Endodermal cell (in vitro differentiated cells): Measurements from ENCODE around the gene COL13A1. TPM values are rescaled to one million over a fixed set of nuclear protein-coding genes. Genes with fewer than 3 reads are reported as not detected.

Experiments used
- DNase-seq: peaks from one replicate; pipeline ENCODE4 v3.0.0-alpha.2; 2017
- H3K27ac ChIP-seq: 2 replicates; pipeline ENCODE4 v1.5.1; 2013; ENCODE audit warnings: mild to moderate bottlenecking, low read depth, low read length, moderate library complexity
- H3K27me3 ChIP-seq: 2 replicates; pipeline ENCODE4 v1.6.1; 2013; ENCODE audit warnings: mild to moderate bottlenecking, low read length, moderate library complexity; ENCODE audit not compliant: insufficient read depth, control insufficient read depth, poor library complexity, severe bottlenecking
- H3K36me3 ChIP-seq: 2 replicates; pipeline ENCODE4 v1.7.0; 2013; ENCODE audit warnings: mild to moderate bottlenecking, low read length, moderate library complexity; ENCODE audit not compliant: control insufficient read depth, insufficient read depth
- H3K4me1 ChIP-seq: one replicate; pipeline ENCODE4 v1.7.0; 2013; ENCODE audit warnings: low read length; ENCODE audit not compliant: control insufficient read depth, insufficient read depth
- H3K4me3 ChIP-seq: 2 replicates; pipeline ENCODE4 v1.5.1; 2013; ENCODE audit warnings: mild to moderate bottlenecking, low read length, moderate library complexity
- H3K9ac ChIP-seq: 2 replicates; pipeline ENCODE4 v1.6.1; 2013; ENCODE audit warnings: mild to moderate bottlenecking, low read length, moderate library complexity; ENCODE audit not compliant: poor library complexity, severe bottlenecking; ENCODE audit errors: extremely low read depth
- H3K9me3 ChIP-seq: 2 replicates; pipeline ENCODE4 v1.6.1; 2013; ENCODE audit warnings: mild to moderate bottlenecking, low read length, moderate library complexity; ENCODE audit not compliant: control insufficient read depth
- H3K27ac Mint-ChIP-seq: 2 replicates; pipeline ENCODE4 v1.8.0; 2020; ENCODE audit warnings: mixed read lengths
- H3K27me3 Mint-ChIP-seq: 2 replicates; pipeline ENCODE4 v1.8.0; 2021; ENCODE audit warnings: mild to moderate bottlenecking, mixed read lengths; ENCODE audit not compliant: insufficient read depth
- H3K36me3 Mint-ChIP-seq: 2 replicates; pipeline ENCODE4 v1.8.0; 2020; ENCODE audit warnings: low read depth, mixed read lengths
- H3K4me1 Mint-ChIP-seq: 2 replicates; pipeline ENCODE4 v1.8.0; 2020; ENCODE audit warnings: mixed read lengths
- H3K4me3 Mint-ChIP-seq: 2 replicates; pipeline ENCODE4 v1.8.0; 2020; ENCODE audit warnings: mild to moderate bottlenecking, moderate library complexity, mixed read lengths
- H3K9me3 Mint-ChIP-seq: 2 replicates; pipeline ENCODE4 v1.8.0; 2020; ENCODE audit warnings: mild to moderate bottlenecking, mixed read lengths
- CTCF ChIP-seq: fragments of 200-600 bp; sonication (generic); conservative IDR thresholded peaks from 2 replicates; pipeline ENCODE4 v1.5.0; 2021; ENCODE audit warnings: antibody characterized with exemption, mild to moderate bottlenecking
- WGBS, 2 experiments: methylation state at CpG; one replicate each; pipeline versions ENCODE4 v1.1.5 to v1.1.7; 2013; ENCODE audit warnings: missing lambda C conversion rate in 2 of 2, mixed read lengths in 1 of 2; ENCODE audit not compliant: insufficient coverage in 1 of 2, insufficient read length in 1 of 2; 5-methylcytosine and 5-hydroxymethylcytosine counted together
- total RNA-seq, 2 donors: library from RNA; stranded (reverse); fragmentation: NEBNext Ultra II Directional in 1 of 2; extraction: Animal tissue kit (Norgen Biotek cat#: 25700) in 1 of 2; gene quantifications; 2 replicates in 1 of 2; 3 replicates in 1 of 2; pipeline ENCODE4 v1.2.1, GENCODE V29; 2021

The COL13A1 gene
- total RNA-seq, 2 donors from 2014 or later, result 15.9 to 20.7 TPM

GRCh38 chr10:69996611-69997010, 194.9 kb downstream of the COL13A1 start:
- 92 to 97% methylated on average over 2 of the region's 2 CpGs for WGBS, 2 experiments
- DNase-seq, result no peak

GRCh38 chr10:70000262-70000661, 198.6 kb downstream of the COL13A1 start:
- no peaks in the 10 kb centered on the region for H3K27me3 ChIP-seq
- Mint-ChIP-seq H3K9me3 (peaks cover 7% of the 10 kb centered on the region), H3K4me3 (no peak overlapping the region), H3K36me3 (no peaks in the 10 kb centered on the region), H3K27ac (no peak overlapping the region), H3K27me3 (peaks cover 15% of the 10 kb centered on the region), H3K4me1 (no peaks in the 10 kb centered on the region)
- WGBS, 2 experiments, result 86 to 100% methylated on average over 2 to 4 of the region's 4 CpGs
- H3K27ac ChIP-seq, result no peak overlapping the region
- no peak for DNase-seq
- H3K4me3 ChIP-seq, result no peak overlapping the region
- TF ChIP-seq CTCF, result no peak
- H3K9ac ChIP-seq, result no peak overlapping the region
- peaks cover 5% of the 10 kb centered on the region for H3K9me3 ChIP-seq
- H3K4me1 ChIP-seq, result no peaks in the 10 kb centered on the region
- no peaks in the 10 kb centered on the region for H3K36me3 ChIP-seq

More at GRCh38 chr10:69996611-69997010, 194.9 kb downstream of the COL13A1 start:
- Histone ChIP-seq H3K9ac (no peak overlapping the region), H3K36me3 (no peaks in the 10 kb centered on the region), H3K4me3 (no peak overlapping the region), H3K27me3 (no peaks in the 10 kb centered on the region), H3K27ac (no peak overlapping the region), H3K9me3 (no peaks in the 10 kb centered on the region), H3K4me1 (no peaks in the 10 kb centered on the region)
- H3K4me1 Mint-ChIP-seq, result no peaks in the 10 kb centered on the region
- no peak overlapping the region for H3K4me3 Mint-ChIP-seq
- no peak for TF ChIP-seq CTCF
- peaks cover 9% of the 10 kb centered on the region for H3K9me3 Mint-ChIP-seq
- H3K36me3 Mint-ChIP-seq, result peaks cover 2% of the 10 kb centered on the region
- H3K27ac Mint-ChIP-seq, result no peak overlapping the region
- H3K27me3 Mint-ChIP-seq, result peaks cover 13% of the 10 kb centered on the region

GRCh38 chr10:70007116-70007820, 205.6 kb downstream of the COL13A1 start:
- H3K27me3 Mint-ChIP-seq, result peaks cover 15% of the 10 kb centered on the region
- Histone ChIP-seq H3K4me3 (no peak overlapping the region), H3K9ac (no peak overlapping the region), H3K36me3 (no peaks in the 10 kb centered on the region), H3K4me1 (no peaks in the 10 kb centered on the region), H3K27me3 (no peaks in the 10 kb centered on the region), H3K9me3 (peaks cover 5% of the 10 kb centered on the region), H3K27ac (no peak overlapping the region)
- 94 to 96% methylated on average over 5 to 9 of the region's 9 CpGs for WGBS, 2 experiments
- no peak for DNase-seq
- H3K36me3 Mint-ChIP-seq, result no peaks in the 10 kb centered on the region
- H3K9me3 Mint-ChIP-seq, result peaks cover 12% of the 10 kb centered on the region
- no peak overlapping the region for H3K4me3 Mint-ChIP-seq
- H3K27ac Mint-ChIP-seq, result no peak overlapping the region
- H3K4me1 Mint-ChIP-seq, result peaks cover 6% of the 10 kb centered on the region
- TF ChIP-seq CTCF, result no peak

Other genes starting within 250 kb of the COL13A1 start
- gene NEUROG3, start 228.5 kb upstream of the COL13A1 start, total RNA-seq, result not detected
- 10 to 100 TPM; 27.1 to 42.0 TPM for gene FAM241B, start 171.7 kb upstream of the COL13A1 start, total RNA-seq